Measurements from ENCODE around the gene ZC3H12A.

DNA sequence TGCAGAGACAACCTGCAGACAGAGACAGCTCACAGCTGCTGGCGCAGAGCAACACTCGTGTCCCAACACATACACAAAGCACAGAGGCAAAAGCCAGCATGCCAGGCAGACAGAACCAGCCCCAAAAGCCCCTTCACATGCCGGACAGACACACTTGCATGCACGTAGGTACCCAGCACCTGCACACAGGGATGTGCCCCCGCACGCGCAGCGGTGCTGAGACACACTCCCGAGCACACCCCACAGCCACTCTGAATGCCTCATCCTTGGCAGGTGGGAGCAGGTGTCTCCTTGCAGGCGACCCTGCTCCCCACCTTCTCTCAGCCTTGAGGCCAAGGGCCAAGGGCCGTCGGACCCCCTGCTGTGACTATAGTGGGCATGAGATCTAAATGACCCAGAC, 41.2 kb upstream of the ZC3H12A start:
- TF ChIP-seq, protein P1, sequence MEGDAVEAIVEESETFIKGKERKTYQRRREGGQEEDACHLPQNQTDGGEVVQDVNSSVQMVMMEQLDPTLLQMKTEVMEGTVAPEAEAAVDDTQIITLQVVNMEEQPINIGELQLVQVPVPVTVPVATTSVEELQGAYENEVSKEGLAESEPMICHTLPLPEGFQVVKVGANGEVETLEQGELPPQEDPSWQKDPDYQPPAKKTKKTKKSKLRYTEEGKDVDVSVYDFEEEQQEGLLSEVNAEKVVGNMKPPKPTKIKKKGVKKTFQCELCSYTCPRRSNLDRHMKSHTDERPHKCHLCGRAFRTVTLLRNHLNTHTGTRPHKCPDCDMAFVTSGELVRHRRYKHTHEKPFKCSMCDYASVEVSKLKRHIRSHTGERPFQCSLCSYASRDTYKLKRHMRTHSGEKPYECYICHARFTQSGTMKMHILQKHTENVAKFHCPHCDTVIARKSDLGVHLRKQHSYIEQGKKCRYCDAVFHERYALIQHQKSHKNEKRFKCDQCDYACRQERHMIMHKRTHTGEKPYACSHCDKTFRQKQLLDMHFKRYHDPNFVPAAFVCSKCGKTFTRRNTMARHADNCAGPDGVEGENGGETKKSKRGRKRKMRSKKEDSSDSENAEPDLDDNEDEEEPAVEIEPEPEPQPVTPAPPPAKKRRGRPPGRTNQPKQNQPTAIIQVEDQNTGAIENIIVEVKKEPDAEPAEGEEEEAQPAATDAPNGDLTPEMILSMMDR (IDR thresholded peaks at IDR 0.05; ENCODE audit: low read length), result no peak
- no peak for TF ChIP-seq EZH2 (IDR thresholded peaks at IDR 0.05; ENCODE audit: borderline replicate concordance, low read length)

Data from OCI-LY1 (cell line).